Activated B cell treated with CpG ODN at 0.5 μM for 24 hours (primary cell): ENCODE results near the gene GLE1. TPM values are rescaled to one million over a fixed set of nuclear protein-coding genes. Genes with fewer than 3 reads are reported as not detected.

Experiments
- ATAC-seq: fragments of 200-7000 bp; cut with Tn5 transposase; one replicate; pipeline ENCODE4 v1.10.0; 2021; ENCODE audit warnings: low read depth, mild to moderate bottlenecking, moderate library complexity
- CTCF ChIA-PET: fragments of 350-600 bp; sonication (Branson Sonifier 250); formaldehyde crosslinking; loops from one replicate; lab custom pipeline; 2021; ENCODE audit warnings: antibody characterized with exemption; lab: Charles Lee
- POLR2A ChIA-PET: fragments of 350-600 bp; sonication (Branson Sonifier 250); formaldehyde crosslinking; loops from one replicate; lab custom pipeline; 2021; ENCODE audit warnings: antibody characterized with exemption; lab: Charles Lee
- DNase-seq: peaks from one replicate; pipeline ENCODE4 v3.0.0; 2022
- H3K27ac Mint-ChIP-seq: one replicate; pipeline ENCODE4 v1.8.0; 2020; ENCODE audit warnings: mixed read lengths
- H3K27me3 Mint-ChIP-seq: one replicate; pipeline ENCODE4 v1.8.0; 2021; ENCODE audit warnings: mixed read lengths
- H3K36me3 Mint-ChIP-seq: one replicate; pipeline ENCODE4 v1.8.0; 2021; ENCODE audit warnings: low read depth, mixed read lengths
- H3K4me1 Mint-ChIP-seq: one replicate; pipeline ENCODE4 v1.8.0; 2021; ENCODE audit warnings: mixed read lengths
- H3K4me3 Mint-ChIP-seq: one replicate; pipeline ENCODE4 v1.8.0; 2020; ENCODE audit warnings: mild to moderate bottlenecking, mixed read lengths
- H3K9me3 Mint-ChIP-seq: one replicate; pipeline ENCODE4 v1.8.0; 2020; ENCODE audit warnings: mixed read lengths
- intact Hi-C: fragments of 100-400 bp; cut with micrococcal nuclease; formaldehyde crosslinking; loops from one replicate; pipeline ENCODE4 v1.15.1; 2024
- total RNA-seq: library from RNA; stranded (reverse); gene quantifications from 2 replicates; pipeline ENCODE4 v1.2.3, GENCODE V29; 2022
- TF ChIP-seq, protein P1 (sequence below): fragments of 200-600 bp; IDR thresholded peaks from one replicate; pipeline ENCODE4 v1.8.0; 2022; ENCODE audit warnings: antibody characterized with exemption, mild to moderate bottlenecking

GLE1 gene
- total RNA-seq, 1 donor from 2014 or later, result 31.8 TPM

DNA sequence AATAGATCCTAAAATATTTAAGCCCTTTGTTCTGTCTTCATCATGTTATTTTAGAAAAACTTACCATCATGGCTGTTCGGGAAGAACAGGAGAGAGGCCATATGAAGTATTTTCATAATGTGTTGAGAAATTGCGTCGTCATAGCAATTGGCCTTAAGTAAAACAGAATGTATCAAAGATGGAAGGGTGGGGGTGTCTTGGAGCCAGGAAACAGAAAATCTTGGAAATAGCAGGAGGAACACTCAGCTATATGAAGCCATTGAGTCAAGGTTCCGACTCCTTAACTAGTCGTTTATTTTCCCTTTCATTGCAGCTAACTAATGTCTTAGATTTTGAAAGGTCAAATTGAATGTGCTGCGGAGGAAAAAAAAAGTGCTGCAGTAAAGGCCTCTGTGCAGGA, 49.2 kb downstream of the GLE1 start:
- no peaks in the 10 kb centered on the region for H3K9me3 Mint-ChIP-seq
- H3K27me3 Mint-ChIP-seq, result no peaks in the 10 kb centered on the region
- no peak overlapping the region for H3K4me3 Mint-ChIP-seq
- H3K4me1 Mint-ChIP-seq, result peaks cover 33% of the 10 kb centered on the region
- no peak for DNase-seq
- H3K36me3 Mint-ChIP-seq, result no peaks in the 10 kb centered on the region
- TF ChIP-seq, protein P1, sequence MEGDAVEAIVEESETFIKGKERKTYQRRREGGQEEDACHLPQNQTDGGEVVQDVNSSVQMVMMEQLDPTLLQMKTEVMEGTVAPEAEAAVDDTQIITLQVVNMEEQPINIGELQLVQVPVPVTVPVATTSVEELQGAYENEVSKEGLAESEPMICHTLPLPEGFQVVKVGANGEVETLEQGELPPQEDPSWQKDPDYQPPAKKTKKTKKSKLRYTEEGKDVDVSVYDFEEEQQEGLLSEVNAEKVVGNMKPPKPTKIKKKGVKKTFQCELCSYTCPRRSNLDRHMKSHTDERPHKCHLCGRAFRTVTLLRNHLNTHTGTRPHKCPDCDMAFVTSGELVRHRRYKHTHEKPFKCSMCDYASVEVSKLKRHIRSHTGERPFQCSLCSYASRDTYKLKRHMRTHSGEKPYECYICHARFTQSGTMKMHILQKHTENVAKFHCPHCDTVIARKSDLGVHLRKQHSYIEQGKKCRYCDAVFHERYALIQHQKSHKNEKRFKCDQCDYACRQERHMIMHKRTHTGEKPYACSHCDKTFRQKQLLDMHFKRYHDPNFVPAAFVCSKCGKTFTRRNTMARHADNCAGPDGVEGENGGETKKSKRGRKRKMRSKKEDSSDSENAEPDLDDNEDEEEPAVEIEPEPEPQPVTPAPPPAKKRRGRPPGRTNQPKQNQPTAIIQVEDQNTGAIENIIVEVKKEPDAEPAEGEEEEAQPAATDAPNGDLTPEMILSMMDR, result no peak
- CTCF ChIA-PET, result no interaction called here
- POLR2A ChIA-PET, result interaction anchor here (0.6 to 3.1 kb wide), 9 partner anchors 33 to 394 kb away, joined by 3 to 21 read pairs (median 5); partner anchors contain the start of genes CERCAM, GLE1, SPOUT1 and ZDHHC12
- intact Hi-C loops, result loop anchor here (2.0 to 10.0 kb wide), 4 partner anchors 183 to 475 kb away; partner anchors contain the start of genes GOLGA2, KYAT1, SH3GLB2 and SWI5
- H3K27ac Mint-ChIP-seq, result no peak overlapping the region
- ATAC-seq, result no peak

DNA sequence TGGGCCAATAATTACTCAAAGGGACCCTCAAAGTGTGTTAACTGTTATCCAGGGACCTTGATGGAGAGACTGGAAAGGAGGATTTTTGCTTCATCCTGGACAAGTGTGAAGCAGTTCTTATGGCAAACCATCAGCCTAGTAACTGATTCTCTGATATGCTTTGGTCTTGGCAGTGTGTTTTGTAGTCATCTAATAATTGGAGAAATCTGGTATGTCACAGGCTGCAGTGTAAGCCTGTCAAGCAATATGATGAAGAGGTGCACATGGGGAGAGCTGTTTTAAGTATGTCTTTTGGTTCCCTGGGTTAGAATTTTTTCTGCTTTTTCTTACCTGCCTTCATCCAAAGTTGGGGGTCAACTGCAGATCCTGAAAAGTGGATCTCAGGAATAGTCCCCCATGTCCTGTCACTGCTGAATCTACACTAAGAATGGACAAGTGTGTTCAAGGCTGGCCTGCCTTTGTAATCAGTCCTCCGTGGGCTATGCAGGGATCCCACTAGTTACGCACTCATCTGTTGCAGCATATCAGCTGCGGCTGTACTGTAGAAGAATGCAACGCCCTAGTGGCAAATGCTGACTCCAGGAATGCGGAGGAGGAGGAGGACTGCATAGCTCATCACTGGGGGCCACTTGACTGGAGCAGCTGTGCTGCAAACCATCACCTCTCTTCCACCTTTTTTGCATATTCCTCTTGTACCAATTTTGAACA, 49.8 kb downstream of the GLE1 start:
- TF ChIP-seq, protein P1, result no peak
- CTCF ChIA-PET, result no interaction called here
- Mint-ChIP-seq H3K27me3 (no peaks in the 10 kb centered on the region), H3K4me1 (peaks cover 39% of the 10 kb centered on the region), H3K4me3 (no peak overlapping the region), H3K9me3 (no peaks in the 10 kb centered on the region), H3K27ac (no peak overlapping the region), H3K36me3 (no peaks in the 10 kb centered on the region)
- intact Hi-C loops, result loop anchor here (2.0 to 10.0 kb wide), 2 partner anchors 280 to 326 kb away; partner anchors contain the start of genes GOLGA2, KYAT1 and SWI5
- no peak for DNase-seq
- no peak for ATAC-seq
- POLR2A ChIA-PET, result interaction anchor here (0.6 to 3.1 kb wide), 4 partner anchors 49 to 1099 kb away, joined by 3 to 21 read pairs (median 4); partner anchors contain the start of gene GLE1

DNA sequence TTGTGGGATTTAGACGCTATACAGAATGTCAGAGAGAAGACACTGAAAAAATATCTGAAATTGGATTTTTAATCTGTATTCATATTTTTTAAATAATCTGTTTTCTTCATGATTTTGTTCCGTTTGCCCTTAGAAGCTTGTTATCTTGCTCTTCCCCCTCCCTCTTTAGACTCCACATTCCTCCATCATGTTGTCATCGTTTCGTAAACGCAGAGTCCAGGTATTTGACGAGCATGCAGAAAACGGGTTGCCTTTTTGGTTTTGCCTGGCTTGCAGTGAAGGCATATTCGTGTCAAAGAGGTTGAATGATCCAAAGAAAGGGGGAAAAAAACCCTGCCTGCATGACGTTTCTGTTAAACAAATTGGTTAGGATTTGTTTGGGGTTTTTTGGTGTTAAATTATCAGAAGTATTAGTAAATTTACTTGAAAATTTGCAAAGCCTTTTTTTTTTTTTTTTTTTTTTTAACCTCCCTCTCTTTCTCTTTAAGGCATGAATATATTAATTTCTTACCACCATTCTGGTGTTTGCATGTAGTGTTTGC, 50.7 kb downstream of the GLE1 start:
- ATAC-seq (no peak), DNase-seq (no peak)
- H3K27ac Mint-ChIP-seq, result no peak overlapping the region
- no peak overlapping the region for H3K4me3 Mint-ChIP-seq
- intact Hi-C loops, result loop anchor here (2.0 to 10.0 kb wide), 2 partner anchors 280 to 326 kb away; partner anchors contain the start of genes GOLGA2, KYAT1 and SWI5
- ChIA-PET CTCF (no interaction called here), POLR2A (interaction anchor here (0.6 to 1.0 kb wide), 2 partner anchors 169 to 1099 kb away, joined by 4 read pairs; partner anchors contain the start of gene ZDHHC12)
- no peaks in the 10 kb centered on the region for H3K27me3 Mint-ChIP-seq
- TF ChIP-seq, protein P1, result no peak
- no peaks in the 10 kb centered on the region for H3K9me3 Mint-ChIP-seq
- no peaks in the 10 kb centered on the region for H3K36me3 Mint-ChIP-seq
- H3K4me1 Mint-ChIP-seq, result peaks cover 41% of the 10 kb centered on the region

DNA sequence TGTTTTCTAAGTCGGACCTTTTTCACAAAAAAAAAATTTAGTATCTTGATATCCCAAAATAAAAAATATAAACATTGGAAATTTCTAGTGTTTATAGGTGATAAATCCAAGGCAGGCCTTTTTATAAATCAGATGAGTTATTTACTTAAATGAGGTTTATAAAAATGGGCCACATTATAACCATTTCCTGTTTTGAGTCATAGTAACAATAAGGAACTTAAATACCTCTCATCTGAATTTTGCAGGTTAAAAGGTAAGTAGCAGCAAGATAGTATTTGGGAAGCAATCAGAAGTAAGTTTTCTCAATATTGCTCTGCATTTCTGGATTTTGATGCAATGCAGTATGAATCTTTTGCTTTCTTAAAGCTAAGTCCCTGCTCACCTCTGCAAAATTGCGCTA, 51.8 kb downstream of the GLE1 start:
- H3K9me3 Mint-ChIP-seq, result no peaks in the 10 kb centered on the region
- ChIA-PET POLR2A (interaction anchor here (0.6 to 1.0 kb wide), 2 partner anchors 167 to 392 kb away, joined by 3 to 4 read pairs; partner anchors contain the start of gene ZDHHC12), CTCF (no interaction called here)
- H3K27me3 Mint-ChIP-seq, result no peaks in the 10 kb centered on the region
- H3K4me1 Mint-ChIP-seq, result peaks cover 41% of the 10 kb centered on the region
- TF ChIP-seq, protein P1, result no peak
- H3K36me3 Mint-ChIP-seq, result no peaks in the 10 kb centered on the region
- DNase-seq (no peak), ATAC-seq (no peak)
- intact Hi-C loops, result loop anchor here (10.0 kb wide), 1 partner anchor 281 kb away; the partner anchor contains the start of genes GOLGA2 and SWI5
- no peak overlapping the region for H3K4me3 Mint-ChIP-seq
- no peak overlapping the region for H3K27ac Mint-ChIP-seq
